ENCODE measurements around the gene PRRG2. TPM values are rescaled to one million over a fixed set of nuclear protein-coding genes. Genes with fewer than 3 reads are reported as not detected.

PRRG2 gene
- total and polyA plus RNA-seq, 3 donors from 2014 or later: 0.71 to 3.0 (median 1.9) TPM

DNA sequence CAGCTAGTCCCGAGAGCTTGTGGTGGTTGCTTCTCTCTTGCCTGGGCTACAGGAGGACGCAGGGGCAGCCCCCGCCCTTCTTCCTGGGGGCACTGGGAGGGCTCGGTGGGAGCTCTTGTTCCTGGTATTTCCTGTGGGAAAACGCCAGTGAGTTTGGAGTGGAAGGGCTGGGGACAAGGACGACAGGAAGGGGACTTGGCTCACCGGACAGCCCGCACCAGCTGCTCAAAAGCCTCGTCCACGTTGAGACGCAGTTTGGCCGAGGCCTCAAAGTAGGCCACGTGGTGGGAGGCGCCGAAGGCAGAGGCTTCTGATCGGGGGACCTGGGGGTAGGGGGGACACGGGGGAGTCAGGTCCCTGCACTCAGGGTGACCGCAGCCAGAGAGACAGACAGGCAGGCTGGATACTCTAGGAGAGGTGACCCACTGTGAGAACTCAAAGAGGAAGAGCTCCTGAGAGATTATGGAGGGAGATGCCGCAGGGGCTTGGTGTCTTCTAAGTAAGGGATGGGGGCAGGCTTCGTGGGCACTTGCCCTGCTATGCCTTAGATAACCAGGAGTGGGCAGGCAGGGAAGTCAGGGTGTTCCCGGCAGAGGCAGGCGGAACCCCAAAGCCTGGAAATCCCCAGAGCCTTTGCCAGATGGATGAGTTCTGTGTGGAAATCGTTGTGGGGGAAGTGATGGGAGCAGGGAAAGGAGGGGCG lies 54.6 kb downstream of the PRRG2 start:
- DNase-seq: no peak

GRCh38 chr19:49636233-49636932 lies 55.3 kb downstream of the PRRG2 start:
- TF ChIP-seq, protein P1, sequence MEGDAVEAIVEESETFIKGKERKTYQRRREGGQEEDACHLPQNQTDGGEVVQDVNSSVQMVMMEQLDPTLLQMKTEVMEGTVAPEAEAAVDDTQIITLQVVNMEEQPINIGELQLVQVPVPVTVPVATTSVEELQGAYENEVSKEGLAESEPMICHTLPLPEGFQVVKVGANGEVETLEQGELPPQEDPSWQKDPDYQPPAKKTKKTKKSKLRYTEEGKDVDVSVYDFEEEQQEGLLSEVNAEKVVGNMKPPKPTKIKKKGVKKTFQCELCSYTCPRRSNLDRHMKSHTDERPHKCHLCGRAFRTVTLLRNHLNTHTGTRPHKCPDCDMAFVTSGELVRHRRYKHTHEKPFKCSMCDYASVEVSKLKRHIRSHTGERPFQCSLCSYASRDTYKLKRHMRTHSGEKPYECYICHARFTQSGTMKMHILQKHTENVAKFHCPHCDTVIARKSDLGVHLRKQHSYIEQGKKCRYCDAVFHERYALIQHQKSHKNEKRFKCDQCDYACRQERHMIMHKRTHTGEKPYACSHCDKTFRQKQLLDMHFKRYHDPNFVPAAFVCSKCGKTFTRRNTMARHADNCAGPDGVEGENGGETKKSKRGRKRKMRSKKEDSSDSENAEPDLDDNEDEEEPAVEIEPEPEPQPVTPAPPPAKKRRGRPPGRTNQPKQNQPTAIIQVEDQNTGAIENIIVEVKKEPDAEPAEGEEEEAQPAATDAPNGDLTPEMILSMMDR (IDR thresholded peaks at IDR 0.05): no peak
- TF ChIP-seq POLR2A (IDR thresholded peaks at IDR 0.05): no peak
- intact Hi-C loops (cut with DNase I; ENCODE audit: low total_unique reads): no loop called here
- 78 to 83% methylated on average over 30 of the region's 30 CpGs for WGBS, 2 donors
- Histone ChIP-seq H3K9me3 (no peaks in the 10 kb centered on the region), H3K4me1 (peaks cover 33% of the 10 kb centered on the region), H3K27ac (peak overlapping the region in 1 of 2 donors; percentile 53), H3K4me3 (no peak overlapping the region), H3K27me3 (no peaks in the 10 kb centered on the region), H3K36me3 (ENCODE audit: low read depth, missing control alignments) (no peaks in the 10 kb centered on the region)
- no peak for DNase-seq

More for the DNA sequence above, 54.6 kb downstream of the PRRG2 start:
- peak overlapping the region in 1 of 2 donors; percentile 53 for H3K27ac ChIP-seq
- H3K9me3 ChIP-seq: no peaks in the 10 kb centered on the region
- WGBS, 2 donors: 51 to 60% methylated on average over 24 of the region's 24 CpGs
- no peak overlapping the region for H3K4me3 ChIP-seq
- H3K36me3 ChIP-seq (ENCODE audit: low read depth, missing control alignments): no peaks in the 10 kb centered on the region
- intact Hi-C loops (cut with DNase I; ENCODE audit: low total_unique reads): no loop called here
- no peaks in the 10 kb centered on the region for H3K27me3 ChIP-seq
- TF ChIP-seq, protein P1 (IDR thresholded peaks at IDR 0.05): no peak
- no peak for TF ChIP-seq POLR2A (IDR thresholded peaks at IDR 0.05)
- H3K4me1 ChIP-seq: peaks cover 31% of the 10 kb centered on the region

- Histone ChIP-seq H3K9me3 (no peaks in the 10 kb centered on the region), H3K4me1 (peaks cover 40% of the 10 kb centered on the region), H3K27ac (peak overlapping the region; percentile 82 to 99), H3K36me3 (ENCODE audit: low read depth, missing control alignments) (no peaks in the 10 kb centered on the region), H3K4me3 (no peak overlapping the region), H3K27me3 (no peaks in the 10 kb centered on the region)
- intact Hi-C loops (cut with DNase I; ENCODE audit: low total_unique reads): no loop called here
- peak; percentile 92 for DNase-seq
- WGBS, 2 donors: 26 to 29% methylated on average over 17 to 19 of the region's 19 CpGs
- no peak for TF ChIP-seq POLR2A (IDR thresholded peaks at IDR 0.05)
- TF ChIP-seq, protein P1 (IDR thresholded peaks at IDR 0.05): no peak
Measured at GRCh38 chr19:49637821-49638738, 57.0 kb downstream of the PRRG2 start.

DNA sequence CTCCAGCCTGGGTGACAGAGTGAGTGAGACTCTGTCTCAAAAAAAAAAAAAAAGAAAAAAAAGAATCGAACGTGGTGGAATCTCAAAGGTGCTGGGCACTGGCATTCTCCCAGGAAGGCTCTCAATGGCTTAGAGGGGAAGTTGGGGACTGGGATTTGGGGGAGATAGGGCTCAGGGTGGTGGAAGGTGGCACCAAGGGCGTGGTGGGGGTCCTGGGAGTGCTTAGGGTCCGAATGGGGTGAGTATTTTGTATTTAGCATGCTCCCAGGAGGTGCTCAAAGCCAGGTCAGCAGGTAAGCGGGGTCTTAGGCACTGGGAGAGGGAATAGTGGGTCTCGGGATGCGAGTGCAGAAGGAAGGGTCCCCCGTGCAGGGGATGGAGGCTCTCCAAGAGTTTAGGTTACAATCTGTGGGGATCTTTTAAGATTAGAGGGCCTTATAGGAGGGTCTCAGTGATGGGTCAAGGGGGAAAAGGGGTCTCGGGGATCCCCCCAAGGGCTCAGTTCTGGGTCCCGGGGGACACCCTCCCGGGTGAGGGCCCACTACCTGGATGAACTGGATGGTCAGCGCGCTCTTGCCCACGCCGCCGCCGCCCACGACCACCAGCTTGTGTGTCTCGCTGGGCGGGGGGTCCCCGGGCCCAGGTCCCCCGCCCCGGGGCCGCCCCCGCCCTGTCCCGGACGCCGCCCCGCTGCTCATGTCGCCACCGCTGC lies 58.4 kb downstream of the PRRG2 start:
- no peak for DNase-seq
- WGBS, 2 donors: 7 to 15% methylated on average over 8 to 24 of the region's 31 CpGs
- Histone ChIP-seq H3K4me3 (peak overlapping the region; percentile 70 to 84), H3K27ac (peak overlapping the region; percentile 98 to 99), H3K36me3 (ENCODE audit: low read depth, missing control alignments) (no peaks in the 10 kb centered on the region), H3K4me1 (peaks cover 48% of the 10 kb centered on the region), H3K27me3 (no peaks in the 10 kb centered on the region), H3K9me3 (no peaks in the 10 kb centered on the region)
- TF ChIP-seq, protein P1 (IDR thresholded peaks at IDR 0.05): no peak
- TF ChIP-seq POLR2A (IDR thresholded peaks at IDR 0.05): no peak
- intact Hi-C loops (cut with DNase I; ENCODE audit: low total_unique reads): no loop called here

All from testis (tissue), 3 donors.